OCI-LY1 (cell line): ENCODE data around the gene ZNF503.

ENCODE experiments used
- H2AFZ ChIP-seq: fragments of 200-600 bp; sonication (generic), shearing (Covaris generic); 2 replicates; pipeline ENCODE4 v1.6.0; 2014; ENCODE audit warnings: antibody characterized with exemption, mild to moderate bottlenecking, low read length
- H3F3A ChIP-seq: fragments of 200-600 bp; sonication (generic), shearing (Covaris generic); 2 replicates; pipeline ENCODE4 v1.6.0; 2014; ENCODE audit warnings: mild to moderate bottlenecking, antibody characterized with exemption, low read length, moderate library complexity; ENCODE audit not compliant: insufficient read depth
- H3K27ac ChIP-seq: fragments of 200-600 bp; sonication (generic); 2 replicates; pipeline ENCODE4 v1.5.1; 2014; ENCODE audit warnings: low read length, mixed run types, mild to moderate bottlenecking, low read depth; ENCODE audit not compliant: poor library complexity, severe bottlenecking
- H3K27me3 ChIP-seq: fragments of 200-600 bp; sonication (generic); 2 replicates; pipeline ENCODE4 v1.6.0; 2014; ENCODE audit warnings: antibody characterized with exemption, mild to moderate bottlenecking, low read length, moderate library complexity; ENCODE audit not compliant: insufficient read depth
- H3K36me3 ChIP-seq: fragments of 200-600 bp; sonication (generic); 2 replicates; pipeline ENCODE4 v1.6.1; 2014; ENCODE audit warnings: mild to moderate bottlenecking, antibody characterized with exemption, low read length, moderate library complexity, mixed read lengths; ENCODE audit not compliant: insufficient read depth
- H3K4me1 ChIP-seq: fragments of 200-600 bp; sonication (generic); 2 replicates; pipeline ENCODE4 v1.5.1; 2014; ENCODE audit warnings: mild to moderate bottlenecking, low read length, moderate library complexity; ENCODE audit not compliant: insufficient read depth, severe bottlenecking
- H3K4me2 ChIP-seq: fragments of 200-600 bp; sonication (generic), shearing (Covaris generic); 2 replicates; pipeline ENCODE4 v1.6.1; 2014; ENCODE audit warnings: low read length
- H3K4me3 ChIP-seq: fragments of 200-600 bp; sonication (generic); 2 replicates; pipeline ENCODE4 v1.5.1; 2014; ENCODE audit warnings: low read length, low read depth, mild to moderate bottlenecking, mixed read lengths; ENCODE audit not compliant: poor library complexity, severe bottlenecking
- H3K79me2 ChIP-seq: fragments of 200-600 bp; shearing (Covaris generic); 2 replicates; pipeline ENCODE4 v1.6.1; 2016; ENCODE audit warnings: mixed run types, low read length, mixed read lengths; ENCODE audit not compliant: insufficient read depth
- H3K9ac ChIP-seq: fragments of 200-600 bp; sonication (generic), shearing (Covaris generic); 2 replicates; pipeline ENCODE4 v1.6.1; 2014; ENCODE audit warnings: mild to moderate bottlenecking, low read length, mixed read lengths
- H3K9me2 ChIP-seq: fragments of 200-600 bp; sonication (generic), shearing (Covaris generic); 2 replicates; pipeline ENCODE4 v1.6.1; 2014; ENCODE audit warnings: low read depth, mild to moderate bottlenecking, low read length, mixed read lengths
- H3K9me3 ChIP-seq: fragments of 200-600 bp; shearing (Covaris generic); 2 replicates; pipeline ENCODE4 v1.6.1; 2014; ENCODE audit warnings: low read length, mixed read lengths
- H4K20me1 ChIP-seq: fragments of 200-600 bp; sonication (generic), shearing (Covaris generic); 2 replicates; pipeline ENCODE4 v1.6.0; 2016; ENCODE audit warnings: mild to moderate bottlenecking, low read length; ENCODE audit not compliant: insufficient read depth
- EZH2 ChIP-seq: fragments of 200-600 bp; sonication (generic), shearing (Covaris generic); IDR thresholded peaks from 2 replicates; pipeline ENCODE4 v1.8.0; 2017; ENCODE audit warnings: borderline replicate concordance, mixed run types, mild to moderate bottlenecking, antibody characterized with exemption, low read length, moderate library complexity, mixed read lengths
- TF ChIP-seq, protein P1 (sequence below): fragments of 200-600 bp; sonication (generic), shearing (Covaris generic); IDR thresholded peaks from 2 replicates; pipeline ENCODE4 v1.5.1; 2017; ENCODE audit warnings: mild to moderate bottlenecking, antibody characterized with exemption, low read length, moderate library complexity, mixed read lengths

ZNF503 gene

DNA sequence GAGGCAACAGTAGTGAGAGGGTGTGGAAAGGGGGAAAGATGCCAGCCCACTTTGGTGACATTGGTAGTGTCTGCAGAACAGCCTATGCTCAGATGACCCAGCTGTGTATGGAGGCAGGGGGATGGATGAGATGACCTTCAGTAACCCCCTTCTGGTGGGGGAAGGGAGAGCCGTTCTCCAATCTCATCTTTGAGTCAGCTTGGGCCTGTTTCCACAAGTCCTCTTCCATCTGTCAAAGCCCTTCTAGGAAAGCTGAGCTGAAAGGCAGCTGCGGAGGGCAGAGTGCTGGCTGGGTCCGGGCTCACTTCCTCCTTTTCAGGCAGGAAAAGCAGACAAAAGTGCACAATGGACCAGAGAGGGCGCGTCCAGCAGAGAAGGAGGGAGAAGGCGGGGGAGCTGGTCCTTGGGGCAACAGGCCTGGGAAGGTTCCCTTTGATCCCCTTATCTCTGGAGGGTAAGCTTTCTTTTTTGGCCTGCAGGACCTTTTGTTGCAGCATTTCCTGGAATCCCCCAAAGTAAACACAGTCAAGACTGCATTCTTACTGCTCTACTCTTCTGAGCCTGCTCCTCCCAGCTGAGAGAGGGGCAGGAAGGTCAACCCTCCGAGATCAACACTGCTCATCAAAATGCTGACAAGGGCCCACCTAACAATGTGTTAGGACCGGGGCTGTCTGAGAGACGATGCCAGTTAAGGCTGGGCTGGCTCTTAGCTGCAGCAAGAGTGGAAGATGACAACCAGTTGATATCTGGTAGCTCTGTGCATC is 28.6 kb upstream of the ZNF503 start:
- no peak overlapping the region for H2AFZ ChIP-seq
- H3K4me2 ChIP-seq, result no peak overlapping the region
- H3K4me3 ChIP-seq, result no peak overlapping the region

DNA sequence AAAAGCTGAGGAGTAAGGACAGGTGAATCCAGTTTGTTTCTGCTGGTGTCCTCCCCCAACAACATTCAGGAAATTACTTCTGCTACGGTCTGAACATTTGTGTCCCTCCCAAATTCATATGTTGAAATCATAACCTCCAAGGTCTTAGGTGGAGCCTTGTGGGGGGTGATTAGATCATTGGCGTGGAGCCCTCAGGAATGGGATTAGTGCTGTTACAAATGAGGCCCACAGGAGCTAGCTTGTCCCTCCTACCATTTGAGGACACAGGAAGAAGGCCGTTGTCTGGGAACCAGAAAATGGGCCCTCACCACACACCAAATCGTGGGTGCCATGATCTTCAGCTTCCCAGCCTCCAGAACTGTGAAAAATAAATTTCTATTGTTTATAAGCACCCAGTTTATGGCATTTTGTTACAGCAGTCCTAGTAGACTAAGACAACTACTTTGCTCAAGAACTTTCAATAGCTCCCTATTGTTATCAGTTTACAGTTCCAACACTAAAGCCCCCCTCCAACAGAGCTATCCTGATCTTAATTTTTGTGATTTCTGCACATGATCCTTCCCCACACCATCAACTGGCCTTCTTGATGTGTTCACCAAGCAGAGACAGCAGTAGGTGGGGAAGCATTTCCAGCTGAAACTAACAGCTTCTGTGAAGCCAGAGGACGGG is 27.7 kb upstream of the ZNF503 start:
- no peaks in the 10 kb centered on the region for H3K4me1 ChIP-seq
- no peak overlapping the region for H3K4me2 ChIP-seq
- H3F3A ChIP-seq, result no peaks in the 10 kb centered on the region
- H2AFZ ChIP-seq, result no peak overlapping the region
- H3K9ac ChIP-seq, result no peak overlapping the region
- no peaks in the 10 kb centered on the region for H4K20me1 ChIP-seq
- no peaks in the 10 kb centered on the region for H3K79me2 ChIP-seq
- H3K27ac ChIP-seq, result no peak overlapping the region
- no peaks in the 10 kb centered on the region for H3K9me3 ChIP-seq
- no peaks in the 10 kb centered on the region for H3K9me2 ChIP-seq
- H3K4me3 ChIP-seq, result no peak overlapping the region
- TF ChIP-seq EZH2, result no peak
- TF ChIP-seq, protein P1, sequence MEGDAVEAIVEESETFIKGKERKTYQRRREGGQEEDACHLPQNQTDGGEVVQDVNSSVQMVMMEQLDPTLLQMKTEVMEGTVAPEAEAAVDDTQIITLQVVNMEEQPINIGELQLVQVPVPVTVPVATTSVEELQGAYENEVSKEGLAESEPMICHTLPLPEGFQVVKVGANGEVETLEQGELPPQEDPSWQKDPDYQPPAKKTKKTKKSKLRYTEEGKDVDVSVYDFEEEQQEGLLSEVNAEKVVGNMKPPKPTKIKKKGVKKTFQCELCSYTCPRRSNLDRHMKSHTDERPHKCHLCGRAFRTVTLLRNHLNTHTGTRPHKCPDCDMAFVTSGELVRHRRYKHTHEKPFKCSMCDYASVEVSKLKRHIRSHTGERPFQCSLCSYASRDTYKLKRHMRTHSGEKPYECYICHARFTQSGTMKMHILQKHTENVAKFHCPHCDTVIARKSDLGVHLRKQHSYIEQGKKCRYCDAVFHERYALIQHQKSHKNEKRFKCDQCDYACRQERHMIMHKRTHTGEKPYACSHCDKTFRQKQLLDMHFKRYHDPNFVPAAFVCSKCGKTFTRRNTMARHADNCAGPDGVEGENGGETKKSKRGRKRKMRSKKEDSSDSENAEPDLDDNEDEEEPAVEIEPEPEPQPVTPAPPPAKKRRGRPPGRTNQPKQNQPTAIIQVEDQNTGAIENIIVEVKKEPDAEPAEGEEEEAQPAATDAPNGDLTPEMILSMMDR, result no peak
- H3K36me3 ChIP-seq, result no peaks in the 10 kb centered on the region
- H3K27me3 ChIP-seq, result no peaks in the 10 kb centered on the region; the same call in 1 of the 2 replicates

More for the DNA sequence above, 28.6 kb upstream of the ZNF503 start:
- Histone ChIP-seq H3K9me2 (no peaks in the 10 kb centered on the region), H3K36me3 (no peaks in the 10 kb centered on the region), H4K20me1 (no peaks in the 10 kb centered on the region), H3K4me1 (no peaks in the 10 kb centered on the region), H3K9me3 (no peaks in the 10 kb centered on the region), H3K27ac (no peak overlapping the region), H3K9ac (no peak overlapping the region), H3K79me2 (no peaks in the 10 kb centered on the region), H3K27me3 (no peaks in the 10 kb centered on the region; the same call in 1 of the 2 replicates), H3F3A (no peaks in the 10 kb centered on the region)
- TF ChIP-seq, protein P1, result no peak
- TF ChIP-seq EZH2, result no peak

DNA sequence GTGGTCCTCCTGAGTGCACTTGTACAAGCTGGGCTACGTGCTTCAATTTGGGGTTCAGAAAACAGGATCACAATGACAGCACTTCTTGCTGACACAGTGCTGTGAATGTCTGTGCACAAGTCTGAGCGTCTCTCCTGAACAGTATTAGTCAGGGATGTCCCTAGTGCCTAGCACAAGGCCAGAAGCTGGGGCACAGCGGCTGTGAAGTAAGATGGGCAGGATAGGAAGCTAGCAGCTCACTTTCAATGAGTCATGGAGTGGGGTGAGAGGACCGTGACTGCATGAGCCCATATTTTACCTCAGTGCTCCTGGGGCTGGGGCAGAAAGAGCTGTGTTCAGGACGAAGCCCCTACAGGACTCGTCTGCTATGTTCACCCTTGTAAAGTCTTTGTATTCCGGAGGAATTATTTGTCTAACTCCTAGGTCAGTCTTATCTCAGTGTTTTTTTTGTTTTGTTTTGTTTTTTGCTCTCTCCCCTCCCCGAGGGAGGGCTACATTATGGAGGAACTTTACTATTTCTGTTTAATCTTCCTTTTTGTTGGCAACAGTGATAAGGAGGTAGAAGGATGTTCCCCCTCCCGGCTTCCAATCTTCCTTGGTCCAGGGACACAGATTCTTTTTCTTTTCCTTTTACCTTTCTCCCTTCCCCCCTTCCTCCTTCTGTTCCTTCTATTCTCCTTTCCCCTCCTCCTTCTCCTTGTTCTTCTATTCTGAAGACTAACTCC is 27.0 kb upstream of the ZNF503 start:
- H3K4me2 ChIP-seq, result no peak overlapping the region
- no peaks in the 10 kb centered on the region for H3K79me2 ChIP-seq
- H3K9ac ChIP-seq, result no peak overlapping the region
- H3K27me3 ChIP-seq, result no peaks in the 10 kb centered on the region; the same call in 1 of the 2 replicates
- H4K20me1 ChIP-seq, result no peaks in the 10 kb centered on the region
- H3K9me3 ChIP-seq, result no peaks in the 10 kb centered on the region
- no peaks in the 10 kb centered on the region for H3K36me3 ChIP-seq
- H2AFZ ChIP-seq, result no peak overlapping the region
- no peaks in the 10 kb centered on the region for H3K9me2 ChIP-seq
- H3F3A ChIP-seq, result no peaks in the 10 kb centered on the region
- H3K4me1 ChIP-seq, result no peaks in the 10 kb centered on the region
- H3K27ac ChIP-seq, result no peak overlapping the region
- TF ChIP-seq EZH2, result no peak
- TF ChIP-seq, protein P1, result no peak
- no peak overlapping the region for H3K4me3 ChIP-seq
